NCI-H1694 (cell line): ENCODE results near the gene TRIM65.
"Not testable (repeated sequence)": the region's sequence is repeated elsewhere in the genome, so short reads cannot be mapped to it uniquely, and the experiment has no call there.

Source experiments
- DNase-seq: peaks from one replicate; lab custom pipeline; 2025; lab: John Stamatoyannopoulos, UW

TRIM65 gene

GRCh38 chr17:75875182-75875939 lies 21.4 kb downstream of the TRIM65 start:
- no peak for DNase-seq

- no peak for DNase-seq
Measured at GRCh38 chr17:75874323-75875181, 22.2 kb downstream of the TRIM65 start.

GRCh38 chr17:75873587-75874322 lies 23.0 kb downstream of the TRIM65 start:
- no peak for DNase-seq

DNA sequence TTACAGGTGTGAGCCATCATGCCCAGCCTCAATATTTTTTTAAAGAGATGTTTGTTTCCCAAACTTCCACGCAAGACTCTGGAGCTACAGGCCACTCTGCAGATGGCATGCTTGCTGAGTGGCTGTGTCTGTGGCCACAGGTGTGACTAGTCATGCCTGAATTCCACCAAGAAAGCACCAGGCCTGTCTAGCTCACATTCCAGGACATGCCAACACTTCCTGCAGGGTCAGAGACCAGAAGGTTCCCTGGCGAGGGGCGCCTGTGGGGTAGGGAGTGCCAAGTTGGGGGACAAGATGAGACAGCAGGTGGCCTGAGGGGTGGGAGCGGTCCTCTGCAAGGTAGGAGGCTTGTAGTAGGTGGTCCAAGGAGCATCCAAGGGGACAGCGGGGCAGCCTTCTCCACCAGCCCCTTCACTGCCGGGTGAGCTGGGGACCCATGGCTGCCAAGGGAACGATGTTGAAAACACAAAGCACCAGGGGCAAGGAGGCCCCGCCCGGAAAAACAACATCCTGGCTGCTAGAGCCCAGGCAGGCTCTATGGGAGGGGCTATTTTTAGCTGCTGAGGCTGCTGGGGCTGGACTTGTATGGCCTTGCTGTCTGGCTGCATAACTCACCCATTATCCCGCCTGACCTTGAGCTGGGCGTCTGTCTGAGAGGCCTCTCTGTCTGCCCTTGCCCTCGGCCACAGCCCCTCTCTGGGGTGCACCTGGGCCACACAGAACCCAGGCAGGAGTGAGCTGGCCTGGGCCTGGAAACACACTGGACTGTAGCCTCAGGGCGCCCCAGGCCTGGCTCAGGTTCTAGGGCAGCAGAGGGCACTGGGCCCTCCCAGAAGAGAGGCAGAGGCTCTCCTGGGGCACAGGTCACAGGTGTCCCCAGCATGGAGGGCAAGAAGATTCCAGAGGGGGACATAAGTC lies 24.1 kb downstream of the TRIM65 start:
- no peak for DNase-seq

DNA sequence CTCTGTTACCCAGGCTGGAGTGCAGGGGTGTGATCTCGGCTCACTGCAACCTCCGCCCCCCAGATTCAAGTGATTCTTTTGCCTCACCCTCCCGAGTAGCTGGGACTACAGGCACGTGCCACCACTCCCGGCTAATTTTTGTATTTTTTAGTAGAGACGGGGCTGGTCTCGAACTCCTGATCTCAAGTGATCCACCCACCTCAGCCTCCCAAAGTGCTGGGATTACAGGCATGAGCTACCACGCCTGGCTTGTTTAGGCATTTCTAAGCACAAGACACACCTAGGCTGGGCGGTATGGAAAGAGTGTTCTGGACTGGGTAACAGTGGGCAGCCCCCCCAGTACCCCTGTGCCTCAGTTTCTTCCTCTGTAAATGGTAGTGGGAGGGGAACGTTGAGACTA lies 26.5 kb downstream of the TRIM65 start:
- DNase-seq = not testable (repeated sequence)

- no peak for DNase-seq
Measured at GRCh38 chr17:75869282-75870141, 27.2 kb downstream of the TRIM65 start.

- DNase-seq = not testable (repeated sequence)
Measured at GRCh38 chr17:75868730-75869281, 27.9 kb downstream of the TRIM65 start.

DNA sequence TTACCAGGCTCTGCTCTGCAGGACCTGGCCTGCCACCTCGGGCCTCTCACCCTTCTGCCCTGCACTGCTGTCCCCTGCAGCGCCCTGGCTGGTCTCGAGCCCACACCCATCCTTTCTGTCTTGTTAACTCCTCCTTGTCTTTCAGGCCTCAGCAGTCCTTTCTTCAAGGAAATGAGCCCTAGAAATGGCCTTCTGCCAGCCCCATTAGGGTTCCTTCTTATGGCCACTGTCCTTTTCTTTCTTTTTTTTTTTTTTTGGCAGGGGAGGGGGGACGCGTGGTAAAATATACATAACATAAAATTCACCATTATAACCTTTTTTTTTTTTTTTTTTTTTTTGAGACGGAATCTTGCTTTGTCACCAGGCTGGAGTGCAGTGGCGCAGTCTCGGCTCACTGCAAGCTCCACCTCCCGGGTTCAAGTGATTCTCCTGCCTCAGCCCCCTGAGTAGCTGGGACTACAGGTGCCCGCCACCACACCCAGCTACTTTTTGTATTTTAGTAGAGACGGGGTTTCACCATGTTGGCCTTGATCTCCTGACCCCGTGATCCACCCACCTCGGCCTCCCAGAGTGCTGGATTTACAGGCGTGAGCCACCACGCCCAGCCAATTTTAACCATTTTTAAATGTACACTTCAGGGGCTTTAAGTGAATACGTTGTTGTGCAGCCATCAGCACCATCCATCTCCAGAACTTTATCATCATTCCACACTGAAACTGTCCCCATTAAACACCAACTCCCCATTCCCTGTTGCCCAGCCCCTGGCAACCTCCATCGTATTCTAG lies 31.2 kb downstream of the TRIM65 start:
- not testable (repeated sequence) for DNase-seq

DNA sequence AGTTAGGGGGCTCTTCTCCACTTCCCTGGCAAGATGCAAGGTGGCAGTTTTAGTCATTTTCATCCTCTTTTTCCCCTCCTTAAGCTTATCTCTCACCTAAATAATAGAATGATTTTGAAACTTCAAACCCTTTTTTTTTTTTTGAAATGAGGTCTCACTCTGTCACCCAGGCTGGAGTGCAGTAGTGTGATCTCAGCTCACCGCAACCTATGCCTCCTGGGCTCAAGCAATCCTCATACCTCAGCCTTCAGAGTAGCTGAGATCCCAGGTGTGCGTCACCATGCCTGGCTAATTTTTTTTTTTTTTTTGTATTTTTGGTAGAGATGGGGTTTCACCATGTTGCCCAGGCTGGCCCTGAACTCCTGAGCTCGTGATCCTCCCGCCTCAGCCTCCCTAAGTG lies 31.9 kb downstream of the TRIM65 start:
- DNase-seq = not testable (repeated sequence)

DNA sequence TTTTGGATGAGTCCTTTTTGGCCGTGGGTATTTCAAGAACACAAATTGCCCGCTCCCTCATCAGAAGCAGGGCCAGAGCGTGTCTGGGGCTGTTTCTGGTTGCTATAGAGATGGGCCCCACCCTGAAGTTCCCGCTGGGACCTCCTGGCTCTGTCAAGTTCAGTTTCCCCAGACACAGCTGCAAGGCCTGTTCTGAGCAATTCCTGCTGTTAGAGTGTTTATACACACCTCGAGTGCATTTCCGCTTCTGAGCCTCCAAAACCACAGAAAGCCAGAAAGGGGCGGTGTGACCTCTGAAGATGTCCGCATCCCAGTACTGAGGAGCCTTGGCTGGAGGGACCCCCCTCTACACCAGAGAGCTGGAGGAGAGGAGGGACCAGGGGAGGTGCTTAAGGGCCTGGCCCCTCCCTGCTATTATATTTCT lies 32.3 kb downstream of the TRIM65 start:
- DNase-seq = no peak

GRCh38 chr17:75861927-75862317 lies 34.8 kb downstream of the TRIM65 start:
- DNase-seq = no peak

DNA sequence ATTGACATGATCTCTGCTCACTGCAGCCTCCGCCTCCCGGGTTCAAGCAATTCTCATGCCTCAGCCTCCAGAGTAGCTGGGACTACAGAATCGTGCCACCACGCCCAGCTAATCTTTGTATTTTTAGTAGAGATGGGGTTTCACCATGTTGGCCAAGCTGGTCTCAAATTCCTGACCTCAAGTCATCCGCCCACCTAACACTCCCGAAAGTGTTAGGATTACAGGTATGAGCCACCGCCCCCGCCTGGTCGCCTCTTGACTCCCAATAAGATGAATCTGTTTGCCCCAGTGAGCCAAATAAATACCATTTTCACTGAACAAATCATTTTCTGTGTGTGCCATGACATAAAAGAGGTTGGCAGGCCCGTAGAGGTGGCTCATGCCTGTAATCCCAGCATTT lies 37.4 kb downstream of the TRIM65 start:
- not testable (repeated sequence) for DNase-seq

DNA sequence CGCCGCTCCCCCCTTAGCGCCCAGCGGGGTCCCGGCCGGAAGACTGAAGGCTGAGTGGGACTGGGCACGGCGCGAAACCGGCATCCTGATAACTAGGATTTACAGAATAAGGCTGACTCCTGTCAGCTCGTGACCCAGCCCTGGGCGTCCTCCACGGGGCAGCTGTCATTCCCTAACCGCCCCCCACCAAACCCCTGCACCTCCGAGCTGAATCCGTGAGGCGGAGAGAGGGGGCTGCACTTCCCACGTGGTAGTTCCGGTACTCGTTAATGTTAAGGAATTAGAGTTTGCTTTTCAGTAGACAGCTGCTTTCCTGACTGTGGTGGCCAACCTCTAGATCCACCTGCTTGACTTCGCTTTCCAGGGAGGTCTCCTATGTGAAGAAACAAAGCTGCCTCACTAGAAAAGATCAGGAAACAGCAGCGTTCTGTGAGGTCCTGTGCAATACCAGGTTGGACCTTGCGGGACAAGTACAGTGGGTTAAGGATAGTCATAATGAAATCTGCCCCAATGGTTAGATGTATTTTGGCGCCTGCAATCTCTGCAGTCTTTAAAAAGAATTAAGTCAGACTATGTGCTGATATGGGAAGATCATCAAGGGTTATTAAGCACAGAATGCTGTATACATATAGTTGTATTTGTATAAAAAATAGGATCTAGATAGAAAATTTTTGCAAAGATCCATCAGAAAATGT lies 40.5 kb downstream of the TRIM65 start:
- no peak for DNase-seq

- DNase-seq = peak; percentile 100
Measured at GRCh38 chr17:75855310-75856061, 41.3 kb downstream of the TRIM65 start, which contains the start of gene WBP2. WBP2 (minus strand) TSS chr17:75855335; CDS start chr17:75855297, 38 bp downstream.

DNA sequence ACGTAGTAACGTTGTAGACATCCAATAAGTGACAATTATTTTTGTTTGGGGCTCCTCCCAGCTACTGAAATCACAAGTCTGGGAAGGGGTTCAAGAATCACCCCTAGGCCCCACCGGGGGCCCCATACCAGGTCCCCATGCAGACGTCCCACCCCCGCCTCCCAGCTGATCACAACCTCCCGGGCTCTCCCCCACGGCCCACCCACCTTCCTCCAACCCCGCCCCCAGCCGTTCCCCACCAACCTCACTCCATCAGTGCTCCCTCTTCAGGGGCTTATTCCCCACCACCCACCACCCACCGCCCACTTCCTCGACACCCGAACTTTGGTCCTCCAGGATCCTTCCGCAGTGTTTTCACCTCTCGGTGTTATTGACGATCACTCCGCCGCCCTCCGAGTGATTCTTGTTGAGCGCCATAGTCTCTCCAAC lies 41.9 kb downstream of the TRIM65 start:
- DNase-seq = no peak

- DNase-seq = no peak
Measured at GRCh38 chr17:75854101-75854748, 42.5 kb downstream of the TRIM65 start.

DNA sequence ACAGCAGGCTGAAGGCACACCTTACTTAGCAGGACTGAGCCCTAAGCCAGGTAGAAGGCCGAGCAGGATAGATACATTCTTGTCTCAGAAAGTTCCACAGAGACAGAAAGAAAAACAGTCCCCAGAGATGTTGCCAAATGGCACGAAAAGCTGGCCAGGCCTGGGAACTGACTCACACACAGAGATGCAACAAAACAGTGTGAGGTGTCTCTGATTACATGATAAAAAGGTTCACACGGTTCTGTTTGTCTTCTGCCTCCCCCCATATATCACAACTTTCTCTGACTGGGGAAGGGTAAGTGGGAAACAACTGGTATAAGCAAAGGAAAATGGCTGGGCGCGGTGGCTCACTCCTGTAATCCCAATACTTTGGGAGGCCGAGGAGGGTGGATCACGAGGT lies 43.3 kb downstream of the TRIM65 start:
- no peak for DNase-seq
